DMS 273 (cell line): ENCODE measurements around the gene PHF20.
"Not testable (repeated sequence)": the region's sequence is repeated elsewhere in the genome, so short reads cannot be mapped to it uniquely, and the experiment has no call there.

Source experiments
- DNase-seq: peaks from one replicate; lab custom pipeline; 2025; ENCODE audit not compliant: unreplicated experiment; lab: John Stamatoyannopoulos, UW

The PHF20 gene

DNA sequence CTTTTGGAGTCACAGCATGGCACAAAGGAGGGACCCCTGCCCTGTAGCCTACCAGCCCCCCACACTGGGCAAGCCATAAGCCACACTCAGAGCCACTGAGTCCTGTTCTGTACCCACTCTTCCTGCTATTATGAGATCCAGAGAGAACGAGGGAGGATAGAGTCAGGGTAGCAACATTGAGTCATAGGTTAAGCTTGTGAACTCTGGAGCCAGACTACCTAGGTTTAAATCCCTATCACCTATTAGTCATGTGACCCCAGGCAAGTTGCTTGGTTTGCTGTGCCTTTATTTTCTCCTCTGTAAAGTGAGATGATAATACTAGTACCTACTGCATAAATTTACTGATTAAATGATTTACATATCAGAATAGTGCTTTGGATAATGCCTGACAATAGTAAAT, 197.1 kb downstream of the PHF20 start:
- no peak for DNase-seq

DNA sequence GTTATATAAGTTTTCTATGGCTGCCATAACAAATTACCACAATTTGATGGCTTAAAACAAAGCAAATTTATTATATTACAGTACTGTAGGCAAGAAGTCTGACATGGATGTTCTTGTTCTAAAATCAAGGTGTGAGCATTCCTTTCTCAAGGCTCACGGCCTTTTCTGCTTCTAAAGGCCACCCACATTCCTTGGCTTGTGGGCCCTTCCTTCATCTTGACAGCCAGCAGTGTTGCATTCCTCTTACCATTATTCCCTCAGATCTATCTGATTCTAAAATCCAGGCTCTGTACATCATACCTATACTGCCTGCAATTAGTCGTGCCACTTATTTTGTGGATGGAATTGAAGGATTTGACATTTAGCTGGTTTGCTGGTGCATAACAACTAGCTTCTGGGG, 200.2 kb downstream of the PHF20 start:
- no peak for DNase-seq

DNA sequence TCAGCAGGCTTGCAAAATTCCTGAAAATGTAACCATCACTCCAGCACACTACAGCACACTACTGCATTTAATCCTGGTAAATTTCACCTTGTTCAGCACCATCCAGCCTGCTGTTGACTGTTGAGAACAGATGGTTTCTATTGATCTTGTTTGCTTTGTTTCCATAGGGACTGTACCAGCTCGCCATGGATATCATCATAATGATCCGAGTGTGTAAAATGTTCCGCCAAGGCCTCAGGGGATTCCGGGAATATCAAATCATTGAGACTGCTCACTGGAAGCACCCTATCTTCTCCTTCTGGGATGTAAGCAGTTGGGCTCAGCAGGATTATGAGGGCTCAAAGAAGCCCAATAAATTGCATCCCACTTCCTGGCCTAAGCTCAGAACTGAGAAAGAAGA, 200.6 kb downstream of the PHF20 start:
- peak; percentile 87 for DNase-seq

DNA sequence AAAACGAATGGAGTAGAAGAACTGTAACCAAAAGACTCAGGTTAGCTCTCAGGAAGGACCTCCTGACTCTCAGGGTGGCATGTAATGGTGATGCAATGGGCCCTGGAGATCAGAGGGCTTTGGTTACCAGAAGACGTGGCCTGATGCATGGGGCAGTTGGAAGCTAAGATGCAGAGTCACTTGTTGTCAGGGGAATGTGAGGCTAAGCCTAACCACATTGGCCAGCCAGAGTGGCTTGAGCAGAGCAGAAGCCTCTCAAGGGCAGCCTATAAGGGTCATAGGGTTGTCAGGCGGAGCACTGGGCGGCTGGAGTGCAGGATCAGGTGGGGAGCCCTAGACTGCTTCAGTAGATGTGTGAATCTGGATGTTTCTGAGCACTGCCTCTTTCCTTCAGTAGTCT, 202.4 kb downstream of the PHF20 start:
- DNase-seq, result peak; percentile 22

DNA sequence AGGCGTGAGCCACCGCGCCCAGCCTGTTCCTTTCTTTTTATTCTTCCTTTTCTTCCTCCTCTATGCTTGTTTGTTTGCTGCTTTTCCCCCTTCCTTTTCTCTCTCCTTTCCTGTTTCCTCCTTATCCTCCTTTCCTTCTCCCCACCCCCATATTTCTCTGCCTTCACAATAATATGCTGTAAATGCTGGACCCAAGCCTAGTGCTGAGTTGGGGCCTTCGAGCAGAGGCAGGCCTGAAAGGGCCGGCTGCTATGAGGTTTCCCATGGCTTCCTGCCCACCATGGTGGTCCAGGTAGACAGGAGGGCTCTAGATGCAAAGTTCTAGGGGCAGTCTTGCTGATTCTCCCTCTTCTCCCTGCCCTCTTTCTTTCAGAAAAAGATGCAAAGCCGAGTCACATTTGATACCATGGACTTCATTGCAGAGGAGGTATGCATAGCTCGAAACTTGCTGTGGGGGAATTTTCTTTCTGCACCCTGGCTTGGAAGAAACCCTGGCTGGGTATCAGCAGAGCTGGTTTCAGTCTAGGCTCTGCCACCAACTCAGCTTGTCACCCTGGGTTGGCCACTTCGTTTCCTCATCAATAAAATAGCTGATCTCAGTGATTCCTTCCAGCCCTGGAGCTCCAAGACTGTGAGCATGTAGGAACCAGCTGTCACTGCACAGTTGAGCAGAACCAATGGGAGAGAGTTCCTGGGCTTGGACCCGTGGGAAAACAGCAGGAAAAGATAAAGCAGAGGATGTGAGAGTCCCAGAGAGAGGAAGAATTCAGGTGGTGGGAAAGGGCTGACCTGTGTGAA, 204.0 kb downstream of the PHF20 start:
- no peak for DNase-seq

DNA sequence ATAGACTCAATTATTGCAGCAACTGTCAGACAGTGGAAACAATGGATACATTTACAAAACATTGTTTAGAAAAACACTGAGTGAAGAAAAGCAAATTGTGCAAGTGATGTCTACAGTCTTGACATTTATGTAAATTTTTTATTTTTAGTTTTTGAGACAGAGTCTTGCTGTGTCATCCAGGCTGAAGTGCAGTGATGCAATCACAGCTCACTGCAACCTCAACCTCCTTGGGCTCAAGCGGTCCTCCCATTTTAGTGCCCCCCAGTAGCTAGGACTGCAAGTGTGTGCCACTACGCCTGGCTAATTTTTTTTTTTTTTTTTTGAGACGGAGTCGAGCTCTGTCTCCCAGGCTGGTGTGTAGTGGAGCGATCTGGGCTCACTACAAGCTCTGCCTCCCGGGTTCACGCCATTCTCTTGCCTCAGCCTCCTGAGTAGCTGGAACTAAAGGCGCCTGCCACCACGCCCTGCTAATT, 206.3 kb downstream of the PHF20 start:
- no peak for DNase-seq

DNA sequence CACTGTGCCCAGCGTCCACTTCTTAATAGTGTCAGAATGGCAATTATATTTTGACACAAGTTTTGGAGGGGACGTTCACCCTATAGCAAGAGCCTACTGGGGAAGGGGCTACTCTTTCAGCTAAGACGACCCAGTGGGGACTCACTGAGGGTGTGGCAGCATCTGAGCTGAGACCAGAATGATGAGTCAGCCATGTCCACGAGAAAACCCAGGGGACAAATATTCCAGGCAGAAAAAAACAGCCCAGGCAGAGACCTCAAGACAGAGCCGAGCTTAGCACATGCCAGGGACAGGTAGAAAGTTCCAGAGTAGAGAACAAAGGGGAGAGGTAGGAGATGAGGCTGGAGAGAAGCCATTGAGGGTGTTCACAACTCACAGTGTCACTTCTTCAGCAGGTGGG, 207.7 kb downstream of the PHF20 start:
- DNase-seq, result no peak

DNA sequence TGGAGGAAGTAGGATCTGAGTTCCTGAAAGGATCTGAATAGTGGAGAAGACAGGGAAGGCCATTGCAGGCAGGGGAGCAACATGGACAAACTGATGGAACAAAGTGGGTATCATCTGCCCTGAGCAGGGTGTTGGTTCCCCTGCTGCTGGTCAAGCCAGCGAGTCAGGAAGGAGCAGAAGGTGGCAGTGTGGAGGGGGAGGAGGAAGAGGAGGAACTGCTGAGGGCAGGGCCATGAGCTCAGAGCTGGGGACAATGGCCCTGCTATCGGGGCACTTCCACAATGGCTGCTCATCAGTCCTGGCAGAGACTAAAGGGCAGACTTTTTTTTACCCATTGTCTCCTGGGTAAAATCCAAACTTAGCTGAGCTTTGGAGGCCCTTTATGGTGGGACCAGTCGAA, 210.2 kb downstream of the PHF20 start:
- no peak for DNase-seq

DNA sequence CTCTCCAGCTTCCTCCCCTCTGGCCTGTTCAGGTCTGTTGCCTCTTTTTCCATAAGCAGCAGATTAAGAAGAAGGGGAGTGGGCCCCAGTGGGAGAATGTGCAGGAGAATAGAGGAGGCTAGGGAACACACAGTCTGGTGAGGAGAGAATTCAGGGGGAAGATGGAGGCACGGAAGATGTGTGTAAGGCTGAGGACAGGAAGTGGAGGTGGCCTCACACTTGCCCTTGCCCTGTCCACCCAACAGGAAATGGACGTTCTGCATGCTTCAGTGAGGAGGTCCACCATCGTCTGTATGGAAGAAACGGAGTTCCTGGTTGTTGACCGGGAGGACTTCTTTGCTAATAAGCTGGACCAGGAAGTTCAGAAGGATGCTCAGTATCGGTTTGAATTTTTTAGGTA, 212.6 kb downstream of the PHF20 start:
- DNase-seq, result no peak

DNA sequence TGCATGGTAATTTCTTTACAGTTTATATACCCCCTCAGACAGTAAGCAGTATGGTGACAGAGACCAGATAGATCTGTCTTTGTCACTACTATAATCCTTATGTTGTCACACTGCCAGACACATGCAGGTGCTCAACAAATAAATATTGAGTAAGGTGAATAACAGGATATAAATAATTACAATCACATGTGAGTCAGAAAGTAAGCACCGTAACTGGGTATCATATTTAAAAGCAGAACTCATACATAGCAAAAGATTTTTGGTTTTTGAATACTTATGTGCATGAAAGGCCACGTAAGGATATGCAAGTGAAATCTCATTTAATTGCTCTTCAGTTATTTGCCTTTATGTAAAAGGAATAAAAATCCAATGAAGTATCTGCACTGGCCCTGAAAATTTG, 214.0 kb downstream of the PHF20 start:
- DNase-seq, result no peak

DNA sequence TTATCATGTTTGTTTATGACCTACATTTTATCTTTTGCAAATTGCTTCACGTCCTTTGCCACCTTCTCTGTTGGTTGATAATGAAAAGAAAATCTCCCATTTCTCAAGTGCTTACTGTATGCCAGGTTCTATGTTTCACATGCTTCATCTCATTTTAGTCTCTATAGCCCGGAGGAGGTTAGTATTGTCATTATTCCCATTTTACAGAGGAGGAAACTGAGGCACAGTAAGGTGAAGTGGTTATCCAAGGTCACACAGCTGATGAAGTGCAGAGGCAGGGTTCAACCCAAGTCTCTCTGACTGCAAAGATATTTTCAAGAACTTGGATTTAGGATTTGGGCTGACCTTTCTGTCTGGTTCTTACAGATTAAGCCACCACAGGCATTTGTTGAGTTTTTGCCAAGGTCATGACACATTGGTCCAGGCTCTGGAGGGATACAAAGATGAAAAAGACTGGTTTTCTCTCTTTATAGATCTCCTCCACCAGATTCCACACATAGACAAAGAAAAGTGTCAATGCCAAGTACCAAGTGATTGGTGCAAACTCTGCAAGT, 217.2 kb downstream of the PHF20 start:
- no peak for DNase-seq

DNA sequence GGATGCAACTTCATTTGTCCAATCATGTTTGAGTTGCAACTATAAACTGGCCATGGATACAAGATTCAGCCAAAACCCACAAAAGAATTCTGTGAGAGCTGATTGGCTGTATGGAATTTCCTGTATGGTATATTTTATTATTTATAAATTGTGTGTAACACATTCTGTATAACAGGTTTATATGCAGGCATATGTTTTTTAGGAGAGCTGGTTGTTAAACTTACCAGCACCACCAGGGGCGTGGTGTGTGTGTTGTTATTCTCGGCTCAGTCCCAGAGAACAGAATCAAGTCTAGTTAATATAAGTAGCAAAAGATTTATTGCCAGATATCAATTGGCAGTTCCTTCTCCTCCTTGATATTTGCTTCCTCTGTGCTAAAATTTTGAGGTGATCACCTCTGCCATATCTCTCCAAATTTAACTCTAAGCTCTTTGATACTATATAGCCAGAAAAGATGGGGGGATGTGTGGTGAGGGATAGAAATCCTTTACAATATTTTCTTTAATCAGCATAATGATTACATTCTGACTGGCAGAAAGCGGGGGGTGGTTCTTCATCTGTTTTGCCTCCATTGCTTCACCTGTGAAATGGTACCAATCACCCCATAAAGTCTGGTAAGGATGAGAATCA, 219.4 kb downstream of the PHF20 start:
- peak; percentile 73 for DNase-seq

DNA sequence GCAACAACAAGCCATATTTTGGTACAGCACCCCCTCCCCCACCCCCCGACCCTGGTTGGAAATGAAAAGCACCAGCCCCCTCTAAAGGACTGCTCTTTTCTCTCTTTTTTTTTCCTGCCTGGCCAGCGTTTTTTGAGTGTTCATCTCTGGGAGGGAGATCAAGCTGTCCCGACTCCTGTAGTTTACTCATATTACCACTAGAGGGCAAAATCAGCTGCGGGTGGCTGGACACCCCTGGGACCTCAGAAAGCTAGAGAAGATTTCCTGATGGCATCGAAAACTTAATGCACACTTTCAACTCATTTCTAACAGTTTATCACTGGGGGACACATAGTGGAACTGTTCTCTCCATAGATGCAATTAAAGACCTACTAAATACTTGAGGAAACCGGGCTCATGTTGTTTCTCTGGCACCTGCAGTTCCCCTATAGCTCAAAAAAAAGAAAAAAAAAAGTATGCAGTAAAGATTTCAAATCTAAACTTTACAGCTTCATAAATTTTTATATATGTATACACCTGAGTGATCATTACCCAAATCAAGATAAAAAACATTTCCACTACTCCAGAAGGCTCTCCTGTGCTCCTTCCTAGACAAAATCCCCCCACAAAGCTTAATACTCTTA, 221.0 kb downstream of the PHF20 start:
- peak; percentile 87 for DNase-seq

DNA sequence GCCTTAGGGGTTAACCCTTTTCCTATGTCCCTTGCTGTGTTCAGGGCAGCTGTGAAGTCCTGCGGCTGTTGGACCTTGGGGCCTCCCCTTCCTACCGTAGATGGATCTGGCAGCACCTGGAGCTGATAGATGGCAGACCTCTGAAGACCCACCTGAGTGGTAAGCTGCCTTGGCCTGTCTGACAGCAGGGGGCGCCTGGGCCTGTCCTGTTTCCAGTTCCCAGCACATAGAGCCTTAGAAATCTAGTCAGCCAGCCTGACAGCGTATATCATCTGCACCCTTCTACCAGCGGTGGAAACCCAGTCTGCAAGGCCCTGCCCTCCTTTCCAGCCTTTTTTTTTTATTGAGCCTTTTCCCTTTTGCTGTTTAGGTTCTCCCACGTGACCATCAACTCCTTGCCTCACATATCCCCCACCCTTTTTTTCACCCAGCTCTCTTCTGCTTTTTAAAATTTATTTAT, 223.2 kb downstream of the PHF20 start:
- peak; percentile 91 for DNase-seq

DNA sequence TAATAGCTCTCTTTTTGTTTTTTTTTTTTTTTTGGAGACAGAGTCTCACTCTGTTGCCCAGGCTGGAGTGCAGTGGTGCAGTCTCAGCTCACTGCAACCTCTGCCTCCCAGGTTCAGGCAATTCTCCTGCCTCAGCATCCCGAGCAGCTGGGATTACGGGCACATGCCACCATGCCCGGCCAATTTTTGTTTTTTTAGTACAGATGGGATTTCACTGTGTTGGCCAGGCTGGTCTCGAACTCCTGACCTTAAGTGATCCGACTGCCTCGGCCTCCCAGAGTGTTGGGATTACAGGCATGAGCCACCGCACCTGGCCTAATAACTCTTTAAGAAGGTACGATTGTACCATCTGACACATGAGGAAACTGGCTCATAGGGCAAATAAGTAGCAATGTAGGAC, 224.7 kb downstream of the PHF20 start:
- DNase-seq, result not testable (repeated sequence)
